GM18508 (cell line): ENCODE results near the gene PPP1R14D.
"Not testable (repeated sequence)": the region's sequence is repeated elsewhere in the genome, so short reads cannot be mapped to it uniquely, and the experiment has no call there.

Source experiments
- ATAC-seq: cut with Tn5 transposase; IDR thresholded peaks from one replicate; pipeline ENCODE4 v1.9.1; 2021; ENCODE audit warnings: moderate number of reproducible peaks; ENCODE audit not compliant: insufficient read depth, unreplicated experiment

PPP1R14D gene, protein sequence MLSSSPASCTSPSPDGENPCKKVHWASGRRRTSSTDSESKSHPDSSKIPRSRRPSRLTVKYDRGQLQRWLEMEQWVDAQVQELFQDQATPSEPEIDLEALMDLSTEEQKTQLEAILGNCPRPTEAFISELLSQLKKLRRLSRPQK

DNA sequence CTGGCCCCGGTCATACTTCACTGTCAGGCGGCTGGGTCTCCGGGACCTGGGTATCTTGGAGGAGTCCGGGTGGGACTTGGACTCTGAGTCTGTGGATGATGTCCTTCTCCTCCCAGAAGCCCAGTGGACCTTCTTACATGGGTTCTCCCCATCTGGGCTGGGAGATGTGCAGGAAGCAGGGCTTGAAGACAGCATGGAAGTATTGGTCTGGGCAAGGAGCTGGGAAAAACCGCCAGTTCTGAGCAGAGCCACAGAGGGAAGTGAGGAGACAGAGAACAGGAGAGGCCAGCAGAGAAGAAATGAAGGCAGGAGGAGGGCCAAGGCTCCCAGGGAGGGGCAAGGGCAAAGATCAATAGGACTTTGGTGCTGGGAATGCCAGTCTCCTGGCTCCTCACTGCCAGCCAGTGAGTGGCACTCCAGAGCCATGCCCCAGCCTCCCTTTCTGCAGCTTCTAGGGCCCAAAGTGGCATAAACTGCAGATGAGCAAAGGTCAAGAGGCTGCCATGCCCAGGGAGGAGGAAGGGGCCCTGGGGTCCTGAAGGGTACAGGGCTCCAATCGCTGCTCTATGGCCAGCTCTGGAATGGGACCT is at the start of gene PPP1R14D:
PPP1R14D (minus strand) TSS at position 262 of the 590 bp plus-strand sequence; CDS start at position 195, 67 bp downstream.
- ATAC-seq = no peak

DNA sequence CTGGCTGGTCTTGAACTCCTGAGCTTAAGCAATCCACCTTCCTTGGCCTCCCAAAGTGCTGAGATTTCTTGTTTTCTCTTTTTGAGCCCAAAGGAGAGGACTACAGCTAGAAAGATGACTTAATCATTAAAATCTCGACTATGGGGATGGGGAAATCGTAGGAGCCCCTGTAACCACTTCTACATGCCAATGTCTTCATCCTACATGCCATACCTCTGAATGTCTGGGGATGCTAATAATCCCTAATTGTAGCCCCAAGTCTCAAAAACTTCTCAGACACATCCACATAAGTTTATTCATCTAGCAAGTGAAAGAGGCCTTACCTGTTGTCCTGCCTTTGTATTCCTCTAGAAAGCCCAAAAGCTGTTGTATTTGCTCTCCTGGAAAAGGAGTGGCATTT is 49.2 kb upstream of the PPP1R14D start:
- no peak for ATAC-seq

DNA sequence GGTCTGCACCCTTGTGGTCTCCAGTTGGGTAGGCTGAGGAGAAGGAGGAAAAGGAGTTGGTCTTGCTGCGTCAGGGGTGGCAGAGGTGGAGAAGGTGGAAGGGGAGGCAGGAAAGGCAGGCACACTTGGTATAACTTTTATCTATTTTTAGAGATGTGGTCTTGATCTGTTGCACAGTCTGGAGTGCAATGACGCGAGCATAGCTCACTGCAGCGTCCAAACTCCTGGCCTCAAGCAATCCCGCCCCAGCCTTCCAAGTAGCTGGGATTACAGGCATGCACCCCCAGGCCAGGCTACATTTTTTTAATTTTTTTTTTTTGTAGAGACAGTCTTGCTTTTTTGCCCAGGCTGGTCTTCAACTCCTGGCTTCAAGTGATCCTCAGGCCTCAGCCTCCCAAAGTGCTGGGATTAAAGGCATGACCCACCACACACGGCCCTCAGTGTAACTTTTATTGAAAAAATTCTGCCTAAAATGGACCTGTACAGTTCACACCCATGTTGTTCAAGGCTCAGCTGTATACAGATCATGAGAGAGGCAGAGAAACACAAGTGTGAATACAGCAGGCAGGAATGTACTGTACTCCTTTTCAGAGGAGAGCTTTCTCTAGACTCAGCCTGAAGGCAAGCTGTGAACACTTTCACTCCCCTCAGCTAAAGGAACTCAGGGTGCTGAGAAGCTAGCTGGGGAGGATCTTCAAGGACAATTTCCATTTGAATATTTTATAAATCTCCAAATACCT is 47.7 kb upstream of the PPP1R14D start:
- ATAC-seq = no peak

DNA sequence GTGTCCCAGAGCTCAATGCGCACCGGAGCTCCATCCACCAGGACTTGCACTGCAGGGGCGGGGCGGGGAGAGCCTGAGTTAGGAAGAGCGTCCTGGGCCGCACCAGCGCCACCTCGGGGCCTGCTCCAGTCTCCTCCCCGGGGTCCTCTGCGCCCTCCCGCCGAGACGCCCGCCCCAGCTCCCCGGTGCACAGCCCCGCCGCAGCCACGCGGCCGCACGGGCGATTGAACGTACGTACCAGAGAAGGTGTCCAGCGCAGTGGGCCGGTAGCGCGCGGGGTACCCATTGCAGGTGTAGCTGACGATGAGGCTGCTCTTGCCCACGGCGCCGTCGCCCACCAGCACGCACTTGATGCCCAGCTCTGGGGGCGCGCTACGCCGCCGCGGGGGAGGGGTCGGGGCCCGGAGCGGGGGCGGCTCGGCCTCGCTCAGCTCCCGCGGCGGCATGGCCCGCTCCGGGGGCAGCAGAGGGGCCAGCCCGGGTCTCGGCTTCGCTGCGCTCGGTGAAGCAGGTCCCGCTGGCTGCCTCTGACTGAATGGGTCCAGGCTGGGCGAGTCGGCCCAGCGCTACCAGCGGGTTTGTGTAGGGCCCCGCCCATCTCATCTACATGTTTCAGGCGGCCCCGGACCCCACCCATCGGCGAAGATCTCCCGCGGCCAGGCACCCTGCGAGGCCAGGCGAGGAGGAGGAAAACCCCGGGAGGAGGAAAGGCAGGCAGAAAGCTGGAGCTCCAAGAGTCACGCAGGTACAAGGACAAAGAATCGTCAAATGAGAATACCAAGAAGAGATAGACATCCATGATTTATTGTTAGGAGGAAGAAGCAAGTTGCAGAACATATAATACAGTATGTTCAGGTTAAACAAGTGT is 45.4 kb upstream of the PPP1R14D start, which contains the start of gene RHOV:
RHOV (minus strand) TSS at position 541 of the 868 bp plus-strand sequence; CDS start at position 446, 95 bp downstream.
- no peak for ATAC-seq

DNA sequence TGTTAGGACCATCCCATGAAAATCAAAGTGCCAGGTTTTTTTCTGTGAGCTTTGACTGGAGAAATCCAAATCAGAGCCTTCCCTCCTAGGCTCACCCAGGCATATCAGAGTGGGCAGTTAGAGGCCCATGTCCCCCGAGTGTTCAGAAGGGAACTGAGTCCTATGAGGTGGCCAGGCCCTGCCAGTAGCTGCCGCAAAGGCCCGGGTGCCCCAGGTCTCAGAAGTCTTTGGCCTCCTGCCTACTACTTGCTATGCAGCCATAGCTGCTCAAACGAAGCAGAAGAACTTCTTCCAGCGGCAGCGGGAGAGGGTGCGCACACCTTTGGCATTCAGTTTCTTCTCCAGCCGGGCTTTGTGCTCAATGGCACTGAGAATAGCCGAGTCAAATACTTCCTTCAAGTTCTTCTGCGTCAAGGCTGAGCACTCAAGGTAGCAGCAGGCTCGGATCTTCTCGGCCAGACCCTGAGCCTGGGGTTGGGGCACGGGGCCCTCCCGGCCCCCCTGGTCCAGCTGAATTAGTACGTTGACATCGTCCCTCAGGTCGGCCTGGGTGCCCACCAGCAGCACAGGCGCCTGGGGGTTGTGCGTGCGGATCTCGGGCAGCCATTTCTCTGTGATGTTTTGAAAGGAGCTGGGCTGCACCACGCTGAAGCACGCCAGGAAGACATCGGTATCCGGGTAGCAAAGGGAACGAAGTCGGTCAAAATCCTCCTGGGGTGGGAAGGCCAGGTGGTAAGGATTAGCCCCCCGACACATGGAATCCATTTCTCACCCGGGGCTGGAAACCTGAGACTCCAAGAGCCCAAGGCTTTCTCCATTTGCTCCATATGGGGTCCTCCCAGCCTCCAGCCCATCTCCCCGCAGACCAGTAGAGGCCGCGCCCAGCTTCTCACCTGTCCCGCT is 44.5 kb upstream of the PPP1R14D start:
- no peak for ATAC-seq

DNA sequence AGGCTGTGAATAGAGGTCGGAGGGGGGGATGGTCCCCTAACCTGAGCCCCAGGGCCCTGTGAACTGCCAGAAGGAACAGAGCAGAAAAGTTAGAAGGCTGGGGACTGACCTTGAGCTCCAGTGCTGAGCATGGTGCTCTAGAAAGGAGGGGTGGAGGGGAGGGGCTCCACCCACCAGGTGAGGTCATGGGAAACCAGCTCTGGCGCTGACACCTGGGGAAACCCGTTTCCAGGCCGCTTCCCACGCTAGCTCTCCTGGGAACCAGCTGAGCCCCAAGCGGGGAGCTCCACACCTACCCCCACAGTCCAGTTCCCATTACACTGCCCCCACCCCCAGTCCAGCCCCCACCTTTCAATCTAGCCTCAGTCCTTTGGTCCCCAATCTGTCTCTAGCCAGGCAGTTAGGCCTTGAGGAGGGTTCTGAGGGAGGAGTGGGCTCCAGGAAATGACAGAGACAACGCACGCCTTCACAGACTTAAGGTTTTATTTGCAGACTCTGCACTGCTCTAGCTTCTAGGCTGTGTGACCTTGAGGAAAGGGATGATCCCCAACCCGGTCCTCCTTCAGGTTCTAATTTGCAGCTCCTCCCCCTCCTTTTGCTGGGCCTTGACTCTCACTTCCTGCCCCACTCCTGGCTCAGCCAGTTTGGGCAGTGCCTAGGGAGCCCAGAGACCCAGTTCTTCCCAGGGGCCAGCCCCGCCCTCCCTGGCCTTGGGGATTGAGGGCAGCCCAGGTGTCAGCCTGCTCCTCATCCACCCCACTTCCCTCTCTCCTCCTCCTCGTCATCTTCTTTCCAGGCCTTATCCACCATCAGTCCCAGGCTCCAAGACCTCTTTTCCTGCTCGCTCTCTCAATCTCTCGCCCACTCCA is 43.5 kb upstream of the PPP1R14D start:
- no peak for ATAC-seq

DNA sequence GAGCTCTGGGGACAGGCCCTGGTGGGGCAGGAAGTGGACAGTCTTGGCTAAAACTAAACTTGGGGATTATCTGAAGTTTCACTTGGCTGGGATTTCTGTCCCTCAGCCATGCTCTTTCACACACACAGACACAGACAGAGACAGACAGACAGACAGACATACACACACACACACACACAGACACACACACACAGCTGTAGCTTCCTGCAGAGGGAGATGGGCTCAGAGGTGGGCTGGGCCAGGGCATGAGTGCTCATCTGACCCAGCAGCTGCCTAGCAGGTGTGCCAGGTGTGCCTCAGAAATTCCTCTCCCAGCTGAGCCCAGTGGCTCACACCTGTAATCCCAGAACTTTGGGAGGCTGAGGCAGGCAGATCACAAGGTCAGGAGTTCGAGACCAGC is 42.2 kb upstream of the PPP1R14D start:
- no peak for ATAC-seq

DNA sequence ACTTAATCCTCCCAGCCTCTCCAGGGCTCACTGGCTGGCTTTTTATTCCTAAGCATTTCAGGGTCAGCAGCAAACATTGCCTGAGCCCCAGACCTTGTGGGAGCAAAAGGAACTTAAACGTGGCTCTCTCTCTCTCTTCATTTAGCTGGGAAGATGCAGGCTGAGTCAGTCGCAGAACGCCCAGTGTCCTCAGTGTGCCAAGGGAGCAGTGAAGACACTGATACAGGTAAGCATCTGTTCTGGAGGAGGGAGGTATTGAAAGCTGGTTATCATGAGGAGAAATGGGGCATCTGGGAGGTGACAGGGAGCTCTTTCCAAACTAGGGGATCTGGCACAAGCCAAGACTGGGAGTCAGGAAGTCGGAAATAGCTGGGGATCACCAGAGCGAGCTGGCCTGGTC is 41.2 kb upstream of the PPP1R14D start:
- ATAC-seq = no peak

DNA sequence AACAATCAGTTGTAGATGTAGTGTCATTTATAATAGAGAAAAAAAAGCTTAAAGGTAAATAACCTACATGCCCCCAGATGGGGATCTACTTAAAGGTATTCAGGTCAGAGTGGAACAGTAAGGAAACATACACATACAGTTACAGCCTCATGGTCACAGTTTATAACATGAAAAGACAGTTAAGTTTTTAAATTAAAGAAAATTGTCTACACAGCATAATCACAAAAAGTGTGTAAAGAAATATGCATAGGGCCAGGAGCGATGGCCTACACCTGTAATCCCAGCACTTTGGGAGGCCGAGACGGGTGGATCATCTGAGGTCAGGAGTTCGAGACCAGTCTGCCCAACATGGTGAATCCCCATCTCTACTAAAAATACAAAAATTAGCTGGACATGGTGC is 38.7 kb upstream of the PPP1R14D start:
- ATAC-seq = no peak

DNA sequence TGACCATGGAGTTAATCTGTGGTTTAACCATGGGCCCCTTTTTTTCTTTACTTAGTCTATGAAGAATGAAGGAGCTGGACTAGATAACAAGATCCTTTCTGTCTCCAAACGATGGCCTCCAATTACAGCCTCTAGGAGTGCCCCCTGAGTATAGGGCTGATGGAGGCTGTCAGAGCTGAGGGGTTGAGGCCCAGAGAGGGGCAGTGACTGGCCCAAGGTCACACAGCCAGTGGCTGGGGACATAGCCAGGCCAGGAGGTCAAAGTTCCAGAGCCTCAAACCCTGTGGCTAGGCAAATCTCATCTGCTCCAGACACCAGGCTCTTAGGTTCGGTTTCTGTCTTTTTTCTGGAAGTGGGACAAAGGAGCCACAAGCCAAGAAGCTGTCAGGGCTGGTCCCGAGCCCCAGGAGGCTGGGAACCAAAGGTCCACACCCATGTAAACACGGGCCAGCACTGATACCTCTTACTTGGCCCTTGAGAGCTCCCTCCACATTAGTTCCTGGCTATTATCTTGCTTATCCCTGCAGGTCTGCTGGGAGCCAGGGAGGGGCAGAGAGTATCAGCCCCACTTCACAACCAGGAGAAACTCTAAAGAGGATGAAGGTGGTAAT is 35.3 kb upstream of the PPP1R14D start:
- no peak for ATAC-seq

DNA sequence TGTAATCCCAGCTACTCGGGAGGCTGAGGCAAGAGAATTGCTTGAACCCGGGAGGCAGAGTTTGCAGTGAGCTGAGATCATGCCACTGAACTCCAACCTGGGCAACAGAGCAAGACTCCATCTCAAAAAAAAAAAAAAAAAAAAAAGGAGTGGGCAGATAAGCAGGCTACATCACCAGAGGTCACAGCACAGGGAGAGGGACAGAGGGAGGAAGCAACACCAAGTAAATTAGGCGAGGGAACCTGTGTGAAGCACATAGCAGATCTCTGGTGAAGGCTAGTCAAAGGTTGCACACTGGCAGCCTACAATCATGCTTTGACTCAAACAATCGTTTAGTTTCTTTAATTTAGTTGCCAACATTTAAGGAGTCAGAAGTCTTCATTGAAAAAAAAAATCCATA is 32.6 kb upstream of the PPP1R14D start:
- not testable (repeated sequence) for ATAC-seq

DNA sequence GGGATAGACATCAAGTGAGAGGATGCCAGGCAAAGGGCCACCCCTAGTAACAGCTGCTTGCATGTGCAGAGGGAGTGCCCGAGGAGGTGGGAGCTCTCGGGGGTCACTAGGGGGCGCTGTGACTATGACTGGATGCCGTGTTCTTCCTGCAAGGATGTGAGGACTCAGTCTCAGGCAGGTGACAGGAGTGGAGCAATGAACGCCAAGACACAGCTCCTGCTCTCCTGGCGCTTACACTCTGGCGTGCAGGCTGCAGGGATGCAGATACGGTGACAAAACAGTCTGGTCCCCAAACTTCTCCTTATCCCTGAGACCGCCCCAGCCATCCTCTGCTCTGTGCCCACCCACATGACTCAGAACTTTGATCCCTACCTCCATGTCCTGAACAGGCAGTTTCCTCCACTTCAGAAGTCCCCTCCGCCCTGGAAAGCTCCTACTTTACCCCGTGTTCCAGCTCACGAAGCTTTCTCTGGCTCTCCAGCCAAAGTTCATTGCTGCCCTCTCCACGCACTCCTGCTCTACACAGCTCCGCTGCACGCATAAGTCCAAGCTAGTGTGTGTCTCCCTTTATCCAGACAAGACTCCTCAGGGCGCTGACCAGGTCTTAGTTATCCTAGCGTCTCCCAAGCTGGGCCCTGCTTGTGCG is 30.8 kb upstream of the PPP1R14D start:
- no peak for ATAC-seq

DNA sequence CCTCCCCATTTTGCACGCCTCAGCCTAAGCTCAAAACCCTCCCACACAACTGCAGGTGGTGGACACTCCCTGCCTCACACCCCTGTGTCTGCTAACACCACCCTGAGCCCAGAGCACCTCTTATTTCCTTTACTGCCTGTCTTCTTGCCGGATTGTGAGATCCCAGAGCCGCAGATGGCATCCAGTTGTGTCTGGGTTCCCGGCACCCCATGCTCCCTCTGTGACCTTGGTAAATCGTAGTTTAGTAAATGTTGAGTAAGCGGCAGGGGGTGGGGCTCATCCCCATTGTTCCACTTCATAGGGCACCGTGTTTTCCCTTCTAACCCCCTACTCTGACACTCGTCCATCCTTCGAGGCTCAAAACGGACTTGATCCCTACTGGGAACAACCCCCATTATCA is 30.2 kb upstream of the PPP1R14D start:
- no peak for ATAC-seq

DNA sequence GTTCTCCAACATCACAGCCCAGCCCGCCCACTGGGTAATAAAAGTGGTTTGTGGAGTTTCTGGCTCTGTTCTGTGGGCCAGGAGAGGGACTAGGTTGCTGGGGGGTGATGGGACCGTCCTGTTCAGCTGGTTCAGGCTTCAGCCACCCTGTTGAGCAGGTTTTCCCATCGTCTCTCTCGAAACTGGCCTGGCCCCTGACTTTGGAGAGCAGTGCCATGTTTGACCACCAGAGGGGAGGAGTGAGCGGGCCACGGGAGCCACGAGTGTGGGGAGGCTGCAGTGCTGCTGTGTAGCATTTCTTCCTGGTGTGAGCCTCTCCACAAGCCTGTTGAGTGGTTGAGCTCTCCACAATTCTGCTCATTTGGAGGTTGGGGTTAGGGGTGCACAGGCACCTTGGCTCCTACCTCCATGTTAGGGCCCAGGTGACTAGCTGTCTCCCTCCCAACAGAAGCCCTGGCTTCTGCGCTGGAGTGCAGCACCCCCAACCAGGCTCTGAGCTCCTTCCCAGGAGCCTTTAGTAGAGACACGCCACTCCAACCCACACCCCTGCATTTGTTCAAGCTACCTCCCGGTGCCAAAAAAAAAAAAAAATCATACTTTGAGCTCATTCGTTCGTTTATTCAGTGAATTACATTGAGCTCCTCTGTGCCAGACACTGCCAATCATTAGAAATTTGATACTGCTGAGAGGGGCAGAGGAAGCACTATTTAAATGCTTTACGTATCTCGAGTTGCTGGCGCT is 29.3 kb upstream of the PPP1R14D start:
- no peak for ATAC-seq

DNA sequence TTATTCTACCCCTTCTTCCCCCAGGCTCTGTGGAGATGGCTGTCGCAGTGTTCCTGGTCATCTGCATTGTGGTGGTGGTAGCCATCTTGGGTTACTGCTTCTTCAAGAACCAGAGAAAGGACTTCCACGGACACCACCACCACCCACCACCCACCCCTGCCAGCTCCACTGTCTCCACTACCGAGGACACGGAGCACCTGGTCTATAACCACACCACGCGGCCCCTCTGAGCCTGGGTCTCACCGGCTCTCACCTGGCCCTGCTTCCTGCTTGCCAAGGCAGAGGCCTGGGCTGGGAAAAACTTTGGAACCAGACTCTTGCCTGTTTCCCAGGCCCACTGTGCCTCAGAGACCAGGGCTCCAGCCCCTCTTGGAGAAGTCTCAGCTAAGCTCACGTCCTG is 28.2 kb upstream of the PPP1R14D start:
- no peak for ATAC-seq

DNA sequence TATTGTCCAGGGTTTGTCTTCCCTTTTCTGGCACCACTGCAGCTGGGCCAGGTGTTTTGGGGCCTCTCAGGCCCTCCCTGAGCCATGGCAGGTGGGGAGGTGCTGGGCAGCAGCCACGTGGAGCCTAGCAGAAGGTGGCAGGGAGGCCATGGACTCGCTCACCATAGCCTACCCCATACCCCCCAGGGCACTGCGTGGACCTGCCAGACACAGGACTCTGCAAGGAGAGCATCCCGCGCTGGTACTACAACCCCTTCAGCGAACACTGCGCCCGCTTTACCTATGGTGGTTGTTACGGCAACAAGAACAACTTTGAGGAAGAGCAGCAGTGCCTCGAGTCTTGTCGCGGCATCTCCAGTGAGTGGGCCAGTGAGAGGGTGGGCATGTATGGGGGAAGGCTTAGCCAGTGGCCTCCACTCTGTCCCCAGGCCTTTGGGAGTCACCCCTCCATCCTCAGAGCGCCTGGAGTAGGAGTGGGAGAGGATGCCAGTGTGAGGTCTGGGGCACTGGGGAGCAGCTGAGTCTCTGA is 27.3 kb upstream of the PPP1R14D start:
- no peak for ATAC-seq

DNA sequence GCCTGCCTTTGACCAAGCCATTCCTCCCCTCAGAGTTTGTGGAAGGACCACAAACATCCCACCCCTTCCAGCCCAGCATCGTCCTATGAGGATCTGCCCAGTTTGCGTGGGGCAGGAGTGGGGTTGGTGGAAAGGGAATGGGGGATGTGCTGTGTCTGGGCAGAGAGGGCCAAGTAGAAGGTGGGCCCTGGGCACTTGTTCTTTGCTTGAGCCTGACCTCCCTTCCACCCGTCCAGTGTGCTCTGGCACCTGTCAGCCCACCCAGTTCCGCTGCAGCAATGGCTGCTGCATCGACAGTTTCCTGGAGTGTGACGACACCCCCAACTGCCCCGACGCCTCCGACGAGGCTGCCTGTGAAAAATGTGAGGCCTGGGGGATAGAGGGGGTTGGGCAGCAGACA is 25.7 kb upstream of the PPP1R14D start:
- no peak for ATAC-seq
